ENCODE results near the gene CENPF. TPM values are rescaled to one million over a fixed set of nuclear protein-coding genes. Genes with fewer than 3 reads are reported as not detected.

The CENPF gene
- total and polyA plus RNA-seq, 2 of the 13 experiments (the other 11 are each of a cell fraction or from before 2014, with no cell fraction given) = 14.7 to 84.9 TPM

DNA sequence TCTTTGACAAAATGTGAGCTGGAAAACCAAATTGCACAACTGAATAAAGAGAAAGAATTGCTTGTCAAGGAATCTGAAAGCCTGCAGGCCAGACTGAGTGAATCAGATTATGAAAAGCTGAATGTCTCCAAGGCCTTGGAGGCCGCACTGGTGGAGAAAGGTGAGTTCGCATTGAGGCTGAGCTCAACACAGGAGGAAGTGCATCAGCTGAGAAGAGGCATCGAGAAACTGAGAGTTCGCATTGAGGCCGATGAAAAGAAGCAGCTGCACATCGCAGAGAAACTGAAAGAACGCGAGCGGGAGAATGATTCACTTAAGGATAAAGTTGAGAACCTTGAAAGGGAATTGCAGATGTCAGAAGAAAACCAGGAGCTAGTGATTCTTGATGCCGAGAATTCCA is 42.7 kb downstream of the CENPF start (continued):
- no peak for TF ChIP-seq U2AF2 (IDR thresholded peaks at IDR 0.05; ENCODE audit: low read depth, low read length)
- no peak for TF ChIP-seq MYNN (CRISPR knock-in tag; IDR thresholded peaks at IDR 0.05; ENCODE audit: low read depth)
- no peak for TF ChIP-seq ESRRA (CRISPR knock-in tag; IDR thresholded peaks at IDR 0.05; ENCODE audit: low read depth)
- no peak for TF ChIP-seq ZNF121 (CRISPR knock-in tag; IDR thresholded peaks at IDR 0.05)
- no peak for TF ChIP-seq ZNF510 (CRISPR knock-in tag; IDR thresholded peaks at IDR 0.05; ENCODE audit: low read depth)
- TF ChIP-seq SAP130 (CRISPR knock-in tag; IDR thresholded peaks at IDR 0.05; ENCODE audit: low read depth) = no peak
- no peak for TF ChIP-seq EED (CRISPR knock-in tag; IDR thresholded peaks at IDR 0.05)
- no peak for TF ChIP-seq HDAC2 (CRISPR knock-in tag; IDR thresholded peaks at IDR 0.05)
- TF ChIP-seq ZMYM3 (CRISPR knock-in tag; IDR thresholded peaks at IDR 0.05) = no peak
- TF ChIP-seq PPARG (CRISPR knock-in tag; conservative IDR thresholded peaks at IDR 0.05) = no peak

DNA sequence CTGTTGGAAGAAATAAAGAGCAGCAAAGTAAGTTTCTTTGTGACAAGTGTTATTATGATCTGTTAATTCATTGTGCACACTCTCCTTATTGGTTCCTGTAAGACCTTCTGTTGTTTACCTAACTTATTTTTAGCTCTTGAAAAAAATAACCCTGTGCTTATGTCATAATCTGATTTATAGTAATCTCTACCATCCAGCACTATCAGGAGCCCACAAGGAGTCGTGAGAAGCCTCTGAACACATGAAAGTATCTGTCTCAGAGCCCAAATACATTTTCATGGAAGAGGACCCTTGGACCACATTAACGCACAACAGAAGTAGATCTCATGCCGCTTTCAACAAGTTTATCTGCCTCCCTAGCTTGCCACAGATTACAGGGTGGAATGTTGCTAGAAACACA is 45.8 kb downstream of the CENPF start:
- no peak overlapping the region for H3K9ac ChIP-seq (ENCODE audit: insufficient read depth, low read depth, low read length)
- H3K36me3 ChIP-seq (replicated peaks in 1 of 2; ENCODE audit: control insufficient read depth in 1 of 2, insufficient read depth in 2 of 2, low read length in 2 of 2) = peaks cover 21 to 87% of the 10 kb centered on the region in 2 experiments
- POLR2A ChIA-PET = no interaction called here
- intact Hi-C loops (cut with micrococcal nuclease; ENCODE audit: unreplicated experiment) (no loop called here), in situ Hi-C loops (cut with HindIII; ENCODE audit: extremely low pct_ligation_motif_present, low pct_unique_long_range_greater_than_20kb) (no loop called here)
- H3K9me3 ChIP-seq (ENCODE audit: low read length) = no peaks in the 10 kb centered on the region
- H3K79me2 ChIP-seq (ENCODE audit: insufficient read depth, low read length) = no peaks in the 10 kb centered on the region
- BruUV-seq (replicated peaks) = no TSS peak
- H3K27ac ChIP-seq (ENCODE audit: extremely low read length, insufficient read depth, low read length) = no peak overlapping the region
- CTCF ChIA-PET (ENCODE audit: low intra/inter-chr PET ratio, low total read pairs) = no interaction called here
- DNase-seq (ENCODE audit: low spot score) (no peak), FAIRE-seq (no peak), ATAC-seq (no peak)
- 99% methylated on average over 3 of the region's 3 CpGs for WGBS (ENCODE audit: low lambda C conversion rate)
- H3K27me3 ChIP-seq (ENCODE audit: control insufficient read depth in 1 of 2, insufficient read depth in 2 of 2, low read length in 2 of 2) = no peaks in the 10 kb centered on the region
- no peak overlapping the region for H3K4me2 ChIP-seq (ENCODE audit: low read depth, low read length)
- no peak overlapping the region for H3K4me3 ChIP-seq (replicated peaks in 1 of 3; ENCODE audit: insufficient read depth in 1 of 3, low read depth in 2 of 3, low read length in 3 of 3)
- no peak overlapping the region for H2AFZ ChIP-seq (ENCODE audit: low read length)
- no peaks in the 10 kb centered on the region for H4K20me1 ChIP-seq (ENCODE audit: insufficient read depth, low read length)
- H3K4me1 ChIP-seq (ENCODE audit: insufficient read depth, low read length) = no peaks in the 10 kb centered on the region
- TF ChIP-seq ZNF263 (CRISPR knock-in tag; IDR thresholded peaks at IDR 0.05) (no peak), WIZ (CRISPR knock-in tag; IDR thresholded peaks at IDR 0.05) (no peak), SMARCE1 (IDR thresholded peaks at IDR 0.05; ENCODE audit: borderline replicate concordance) (no peak), MAFK (conservative IDR thresholded peaks at IDR 0.05 in 1 of 2, IDR thresholded peaks at IDR 0.05 in 1 of 2; ENCODE audit: low read length in 2 of 2) (no peak), ZFAT (CRISPR knock-in tag; conservative IDR thresholded peaks at IDR 0.05) (no peak), ZNF350 (CRISPR knock-in tag; IDR thresholded peaks at IDR 0.05; ENCODE audit: borderline replicate concordance, low read depth) (no peak)
- TF ChIP-seq, protein P1, sequence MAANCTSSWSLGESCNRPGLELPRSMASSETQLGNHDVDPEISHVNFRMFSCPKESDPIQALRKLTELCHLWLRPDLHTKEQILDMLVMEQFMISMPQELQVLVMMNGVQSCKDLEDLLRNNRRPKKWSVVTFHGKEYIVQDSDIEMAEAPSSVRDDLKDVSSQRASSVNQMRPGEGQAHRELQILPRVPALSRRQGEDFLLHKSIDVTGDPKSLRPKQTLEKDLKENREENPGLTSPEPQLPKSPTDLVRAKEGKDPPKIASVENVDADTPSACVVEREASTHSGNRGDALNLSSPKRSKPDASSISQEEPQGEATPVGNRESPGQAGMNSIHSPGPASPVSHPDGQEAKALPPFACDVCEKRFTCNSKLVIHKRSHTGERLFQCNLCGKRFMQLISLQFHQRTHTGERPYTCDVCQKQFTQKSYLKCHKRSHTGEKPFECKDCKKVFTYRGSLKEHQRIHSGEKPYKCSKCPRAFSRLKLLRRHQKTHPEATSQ (CRISPR knock-in tag; IDR thresholded peaks at IDR 0.05; ENCODE audit: borderline replicate concordance) = no peak
